Measurements from ENCODE around the gene SLC25A33.
"Not testable (repeated sequence)": the region's sequence is repeated elsewhere in the genome, so short reads cannot be mapped to it uniquely, and the experiment has no call there.

The SLC25A33 gene, protein sequence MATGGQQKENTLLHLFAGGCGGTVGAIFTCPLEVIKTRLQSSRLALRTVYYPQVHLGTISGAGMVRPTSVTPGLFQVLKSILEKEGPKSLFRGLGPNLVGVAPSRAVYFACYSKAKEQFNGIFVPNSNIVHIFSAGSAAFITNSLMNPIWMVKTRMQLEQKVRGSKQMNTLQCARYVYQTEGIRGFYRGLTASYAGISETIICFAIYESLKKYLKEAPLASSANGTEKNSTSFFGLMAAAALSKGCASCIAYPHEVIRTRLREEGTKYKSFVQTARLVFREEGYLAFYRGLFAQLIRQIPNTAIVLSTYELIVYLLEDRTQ

DNA sequence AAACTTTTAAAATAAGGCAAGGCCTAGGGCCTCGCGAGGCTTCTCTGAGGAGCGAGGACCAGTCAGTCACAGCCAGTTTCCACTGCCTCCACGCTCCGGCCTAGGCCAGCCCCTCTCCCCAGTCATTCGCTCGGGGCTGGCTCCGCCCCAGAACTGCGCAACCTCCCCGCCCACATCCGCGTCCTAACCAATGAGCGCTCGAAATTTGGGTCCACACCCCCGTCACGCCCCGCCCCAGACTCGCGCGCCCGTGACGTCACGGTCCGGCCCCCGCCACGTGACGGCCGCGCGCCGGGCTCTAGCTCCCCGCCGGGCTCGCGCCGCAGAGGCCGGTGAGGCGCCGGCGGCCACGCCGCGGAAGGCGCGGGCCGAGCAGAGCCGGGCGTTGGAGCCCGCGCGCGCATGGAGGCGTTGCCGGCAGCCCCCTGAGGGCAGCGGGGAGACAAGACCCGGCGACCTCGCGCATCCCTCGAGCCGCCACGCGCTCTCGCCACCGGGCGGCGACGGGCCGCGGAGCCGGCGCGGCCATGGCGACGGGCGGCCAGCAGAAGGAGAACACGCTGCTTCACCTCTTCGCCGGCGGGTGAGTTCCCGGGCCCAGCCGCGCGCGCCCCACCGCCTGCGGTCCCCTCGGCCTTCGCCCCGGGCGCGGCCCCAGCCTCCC, at the start of gene SLC25A33:
Gene SLC25A33, plus strand, starts transcription at position 301 of the 664 bp plus-strand sequence. Its CDS starts 227 bp downstream, at position 528.
- peak; percentile 99 for DNase-seq

DNA sequence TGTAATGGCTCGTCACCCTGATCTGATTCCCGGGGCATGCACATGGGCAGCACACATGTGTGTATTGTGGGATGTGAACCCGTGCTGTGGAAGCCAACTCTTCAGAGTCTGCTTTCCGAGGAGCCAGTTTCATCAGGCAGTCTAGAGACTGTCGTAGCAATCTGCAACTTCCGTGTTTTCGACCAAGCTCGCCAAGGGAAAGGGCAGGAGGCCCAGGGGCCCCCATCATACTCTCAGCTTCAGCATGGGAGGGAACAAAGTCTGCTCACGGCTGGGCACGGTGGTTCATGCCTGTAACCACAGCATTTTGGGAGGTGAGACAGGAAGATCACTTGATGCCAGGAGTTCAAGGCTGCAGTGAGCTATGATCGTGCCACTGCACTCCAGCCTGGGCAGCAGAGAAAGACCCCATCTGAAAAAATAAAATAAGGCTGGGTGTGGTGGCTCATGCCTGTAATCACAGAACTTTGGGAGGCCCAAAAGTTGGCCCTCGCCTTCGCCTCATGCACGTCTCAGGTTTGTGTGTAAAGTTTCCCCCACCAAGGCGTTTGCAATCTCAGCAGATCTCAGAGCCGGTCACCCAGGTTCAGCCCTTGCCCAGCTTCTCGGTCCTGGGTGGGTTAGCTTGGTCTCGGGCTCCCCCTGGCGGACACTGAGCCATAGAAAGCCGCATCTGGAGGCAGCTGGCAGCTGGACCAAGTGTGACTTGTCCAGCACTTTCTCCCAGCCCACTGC, 48.5 kb upstream of the SLC25A33 start:
- peak; percentile 89 for DNase-seq

DNA sequence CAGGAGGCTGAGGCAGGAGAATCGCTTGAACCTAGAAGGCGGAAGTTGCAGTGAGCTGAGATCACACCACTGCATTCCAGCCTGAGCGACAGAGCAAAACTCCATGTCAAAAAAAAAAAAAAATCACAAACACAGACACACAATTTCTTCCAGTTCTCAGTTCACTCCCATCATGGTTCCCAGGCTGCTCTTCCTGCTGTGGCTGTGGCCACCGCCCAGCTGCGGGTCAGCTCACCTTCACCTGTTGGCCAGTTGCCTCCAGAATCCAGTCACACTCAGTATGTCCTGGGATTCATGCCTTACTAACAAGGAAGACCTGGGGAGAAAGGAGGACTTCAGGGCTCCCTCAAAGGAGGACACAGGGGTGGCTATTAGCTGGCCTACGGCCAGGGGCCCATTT, 45.9 kb upstream of the SLC25A33 start:
- DNase-seq: no peak

DNA sequence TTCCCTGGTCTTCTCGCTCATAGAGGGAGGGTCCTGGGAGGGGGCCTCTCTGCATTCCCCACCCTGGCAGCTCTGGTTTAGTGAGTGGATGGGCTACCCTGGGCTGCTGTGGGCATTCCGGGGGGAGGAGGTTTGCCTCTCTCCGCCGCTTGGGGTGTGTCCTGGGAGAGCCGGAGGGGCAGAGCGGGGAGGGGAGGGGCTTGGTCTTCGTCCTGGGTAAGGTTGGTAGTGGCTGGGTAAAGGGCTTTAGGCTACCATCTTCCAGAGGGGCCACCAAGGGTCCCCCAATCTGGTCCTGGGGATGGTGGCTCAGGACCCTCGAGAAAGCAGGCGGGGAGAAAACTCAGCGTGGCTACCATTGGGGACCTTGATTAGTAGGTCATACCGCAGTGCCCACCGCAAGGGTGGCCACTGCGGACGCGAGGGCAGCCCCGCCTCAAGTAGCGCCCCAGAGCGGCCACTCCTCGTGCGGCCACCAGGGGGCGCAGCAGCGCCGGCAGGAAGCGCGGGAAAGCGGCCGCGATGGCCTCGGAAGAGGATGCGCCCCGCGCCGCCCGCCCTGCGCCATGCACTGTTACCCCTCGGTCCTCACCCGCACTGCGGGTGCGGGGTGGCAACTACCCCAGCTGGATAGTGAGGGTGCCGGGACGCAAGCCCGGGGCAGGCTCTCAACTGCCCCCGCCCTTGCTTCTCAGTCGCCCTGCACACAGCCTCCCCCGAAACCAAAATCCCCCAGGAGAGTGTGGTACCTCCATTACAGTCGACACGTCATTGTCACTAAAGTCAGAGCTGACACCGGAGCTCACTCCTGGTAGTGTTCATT, 44.1 kb upstream of the SLC25A33 start:
- DNase-seq: peak; percentile 79

DNA sequence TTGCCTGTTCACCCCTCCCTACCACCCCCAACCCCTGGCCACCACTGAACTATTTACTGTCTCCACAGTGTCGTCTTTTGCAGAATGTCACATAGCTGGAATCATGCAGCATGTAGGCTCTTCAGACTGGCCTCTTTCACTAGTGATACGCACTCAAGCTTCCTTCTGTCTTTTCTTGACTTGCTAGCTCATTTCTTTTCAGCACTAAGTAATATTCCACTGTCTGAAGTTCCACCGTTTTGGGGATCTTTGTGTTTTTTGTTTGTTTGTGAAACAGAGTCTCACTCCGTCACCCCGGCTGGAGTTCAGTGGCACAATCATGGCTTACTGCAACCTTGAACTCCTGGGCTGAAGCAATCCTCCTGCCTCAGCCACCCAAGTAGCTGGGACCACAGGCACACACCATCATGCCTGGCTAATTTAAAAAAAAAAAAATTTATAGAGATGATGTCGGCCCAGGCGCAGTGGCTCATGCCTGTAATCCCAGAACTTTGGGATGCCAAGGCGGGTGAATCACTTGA, 43.4 kb upstream of the SLC25A33 start:
- DNase-seq: no peak

DNA sequence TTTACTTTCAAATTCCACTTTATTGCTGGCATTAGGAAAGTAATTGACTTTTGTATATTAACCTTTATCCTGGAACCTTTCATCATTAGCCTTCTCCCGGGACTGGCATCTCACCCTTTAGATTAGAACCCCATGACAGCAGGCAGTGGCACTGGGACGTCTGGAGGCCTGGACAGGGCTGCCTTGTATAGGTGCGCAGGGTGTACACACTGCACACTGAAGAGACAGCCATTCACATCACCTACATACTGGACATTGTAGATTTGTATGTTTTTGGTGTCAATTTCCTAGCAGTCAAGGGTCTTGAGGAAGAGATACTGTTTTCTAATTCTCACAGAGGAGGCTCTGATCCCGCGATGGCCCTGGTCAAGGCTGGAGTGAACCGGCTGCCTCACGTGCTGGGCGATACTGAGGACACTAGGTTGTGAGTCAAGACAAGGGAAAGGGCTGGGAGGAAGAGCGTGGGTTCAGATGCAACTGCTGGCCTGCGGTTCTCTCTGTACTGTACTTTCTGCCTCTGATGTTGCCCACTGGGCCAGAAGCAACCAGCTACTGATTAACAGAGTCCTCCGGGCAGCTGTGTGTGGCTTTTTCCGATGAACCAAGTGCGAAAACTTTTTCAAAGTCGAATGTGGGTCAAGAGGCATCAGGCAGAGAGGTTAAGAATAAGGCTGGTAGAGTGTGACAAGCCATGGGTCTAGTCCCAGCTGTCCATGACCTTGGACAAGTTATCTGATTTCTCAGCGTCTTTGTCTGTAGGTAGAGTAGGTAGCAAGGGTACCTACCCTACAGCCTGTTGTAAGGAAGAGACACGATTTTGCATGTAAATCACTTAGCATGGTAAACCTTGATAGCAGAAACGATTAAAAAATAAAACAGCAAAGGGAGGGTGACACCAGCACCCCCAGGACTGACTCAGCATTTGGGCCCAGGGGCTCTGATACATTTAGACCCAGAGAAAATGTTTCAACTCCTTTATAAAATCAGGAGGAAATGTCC, 38.2 kb upstream of the SLC25A33 start:
- no peak for DNase-seq

DNA sequence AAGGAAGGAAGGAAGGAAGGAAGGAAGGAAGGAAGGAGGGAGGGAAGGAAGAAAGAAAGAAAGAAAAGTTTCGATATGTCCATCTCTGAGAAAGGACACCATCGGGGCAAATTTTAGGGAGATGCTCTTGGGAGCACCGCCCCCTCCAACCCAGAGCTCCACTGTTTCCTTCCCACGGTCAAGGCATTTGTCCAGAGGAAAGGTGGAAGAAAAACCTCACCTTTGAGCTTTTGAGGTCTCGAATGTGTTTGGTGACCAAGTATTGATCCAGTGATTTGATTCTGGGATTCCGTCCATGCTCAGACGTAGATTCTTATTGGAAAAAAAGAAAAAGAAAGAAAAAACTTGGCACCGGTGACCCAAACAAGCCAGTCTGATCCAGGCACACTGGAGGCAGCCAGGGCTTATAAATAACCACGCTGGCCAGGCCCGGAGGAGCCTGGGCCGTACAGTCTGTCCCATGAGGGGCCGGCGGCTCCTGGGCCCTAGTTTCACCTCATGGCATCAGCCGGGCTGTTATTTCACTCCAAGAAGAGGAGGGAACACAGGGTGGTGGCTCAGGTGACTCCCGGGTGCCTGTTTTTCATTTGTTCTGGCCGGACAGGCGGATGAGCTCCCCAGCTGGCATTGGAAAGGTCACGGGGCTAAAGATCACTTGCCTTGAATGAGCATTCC, 36.1 kb upstream of the SLC25A33 start:
- DNase-seq: no peak

DNA sequence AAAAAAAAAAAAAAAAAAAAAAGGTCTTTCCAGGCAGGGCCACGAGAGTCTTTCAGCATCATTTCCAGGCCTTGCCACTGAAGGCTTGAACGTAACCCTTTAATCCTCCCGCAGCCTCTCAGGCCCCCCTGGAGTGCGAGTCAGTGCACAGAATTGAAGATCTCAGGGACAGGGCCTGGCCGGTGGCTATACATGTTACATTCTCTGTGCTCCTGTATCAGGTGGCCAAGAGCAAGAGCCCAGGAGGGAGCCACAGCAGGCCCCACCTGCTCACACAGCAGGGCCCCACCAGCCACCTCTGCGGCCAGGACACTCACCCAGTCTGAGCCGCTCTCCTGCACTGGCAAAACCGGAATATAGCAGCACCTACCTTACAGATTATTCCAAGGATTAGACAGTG, 34.1 kb upstream of the SLC25A33 start:
- no peak for DNase-seq

DNA sequence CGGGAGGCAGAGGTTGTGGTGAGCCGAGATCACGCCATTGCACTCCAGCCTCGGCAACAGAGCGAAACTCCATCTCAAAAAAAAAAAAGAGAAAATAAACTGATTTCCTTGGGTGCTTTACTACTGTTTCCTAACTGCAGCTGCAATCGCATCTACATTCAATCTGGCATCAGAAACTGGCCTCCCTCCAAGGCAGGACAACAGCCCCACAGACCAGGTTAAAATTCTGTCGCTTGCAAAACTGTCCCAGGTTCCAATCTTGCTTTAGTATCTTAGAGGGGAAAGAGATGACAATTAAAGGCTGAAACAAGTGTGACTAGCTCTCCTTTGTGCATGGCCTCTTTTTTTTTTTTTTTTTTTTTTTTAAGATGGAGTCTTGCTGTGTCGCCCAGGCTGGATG, 32.4 kb upstream of the SLC25A33 start:
- no peak for DNase-seq

DNA sequence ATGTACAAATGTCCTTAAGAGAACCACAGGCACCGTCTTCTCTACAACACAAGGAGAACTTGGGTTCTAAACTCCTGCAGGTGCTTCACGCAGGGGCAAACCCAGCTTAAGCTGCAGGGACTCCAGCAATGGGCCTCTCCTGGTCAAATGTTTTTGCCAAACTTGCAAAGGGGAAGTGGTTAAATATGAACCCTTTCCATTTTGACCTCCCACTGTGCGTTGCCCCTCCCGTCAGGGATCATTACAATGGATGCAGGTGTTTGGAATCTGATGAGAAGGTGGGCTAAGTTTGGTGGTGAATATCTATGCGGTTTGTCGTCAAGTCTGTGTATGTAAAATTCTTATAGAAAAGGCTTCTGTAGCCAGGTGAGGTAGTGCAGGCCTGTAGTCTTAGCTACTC, 29.1 kb upstream of the SLC25A33 start:
- DNase-seq: no peak

DNA sequence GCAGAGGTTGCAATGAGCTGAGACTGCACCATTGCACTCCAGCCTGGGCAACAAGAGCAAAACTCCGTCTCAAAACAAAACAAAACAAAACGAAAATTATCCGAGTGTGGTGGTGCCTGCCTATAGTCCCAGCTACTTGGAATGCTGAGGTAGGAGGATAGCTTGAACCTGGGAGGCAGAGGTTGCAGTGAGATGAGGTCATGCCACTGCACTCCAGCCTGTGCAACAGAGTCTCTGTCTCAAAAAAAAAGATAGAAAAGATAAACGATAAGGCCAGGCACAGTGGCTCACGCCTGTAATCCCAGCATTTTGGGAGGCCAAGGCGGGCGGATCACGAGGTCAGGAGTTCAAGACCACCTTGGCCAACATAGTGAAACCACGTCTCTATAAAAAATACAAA, 23.7 kb upstream of the SLC25A33 start:
- DNase-seq: not testable (repeated sequence)

DNA sequence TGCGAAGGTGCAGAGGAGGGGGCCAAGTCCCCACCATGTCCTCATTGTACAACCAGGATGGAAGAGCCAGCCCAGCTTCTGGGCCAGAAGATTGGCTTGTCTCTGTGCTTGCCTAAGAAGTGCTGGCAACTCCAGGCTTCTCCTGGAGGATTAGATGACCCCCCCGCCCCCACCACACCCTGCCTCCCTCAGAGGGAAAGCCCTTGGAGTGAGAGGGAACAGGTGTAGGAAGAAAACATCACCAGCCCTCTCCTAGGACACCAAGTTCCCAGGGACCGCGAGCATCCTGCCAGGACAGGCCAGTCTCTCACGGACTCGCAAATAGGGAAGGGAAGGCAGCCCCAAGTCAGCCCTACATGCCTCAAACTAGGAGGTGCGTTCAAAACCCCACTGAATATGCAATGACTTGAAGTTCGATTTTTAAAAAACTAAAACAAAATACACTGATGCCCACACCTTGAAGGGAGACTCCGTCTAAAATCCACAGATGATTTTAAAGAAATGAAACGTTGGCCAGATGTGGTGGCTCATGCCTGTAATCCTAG, 20.7 kb upstream of the SLC25A33 start:
- no peak for DNase-seq

DNA sequence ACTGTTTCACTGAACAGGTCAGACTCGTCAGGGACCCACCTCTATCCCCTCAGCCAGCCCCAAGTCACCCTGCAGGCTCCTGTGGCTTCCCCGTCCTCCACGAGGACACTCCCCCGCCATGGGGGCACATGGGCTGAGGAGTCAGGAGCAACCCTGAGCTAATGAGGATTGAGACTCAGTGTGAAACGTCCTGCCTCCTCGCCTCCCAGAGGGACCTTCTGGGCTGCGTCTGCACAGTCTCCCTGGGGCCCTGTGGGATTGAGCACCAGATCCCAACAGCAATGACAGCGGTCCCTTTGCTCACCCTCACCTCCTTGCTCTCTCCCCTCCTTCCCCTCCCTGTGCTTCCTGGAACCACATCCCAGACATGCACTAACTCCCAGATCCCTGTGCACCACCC, 18.9 kb upstream of the SLC25A33 start:
- DNase-seq: no peak

DNA sequence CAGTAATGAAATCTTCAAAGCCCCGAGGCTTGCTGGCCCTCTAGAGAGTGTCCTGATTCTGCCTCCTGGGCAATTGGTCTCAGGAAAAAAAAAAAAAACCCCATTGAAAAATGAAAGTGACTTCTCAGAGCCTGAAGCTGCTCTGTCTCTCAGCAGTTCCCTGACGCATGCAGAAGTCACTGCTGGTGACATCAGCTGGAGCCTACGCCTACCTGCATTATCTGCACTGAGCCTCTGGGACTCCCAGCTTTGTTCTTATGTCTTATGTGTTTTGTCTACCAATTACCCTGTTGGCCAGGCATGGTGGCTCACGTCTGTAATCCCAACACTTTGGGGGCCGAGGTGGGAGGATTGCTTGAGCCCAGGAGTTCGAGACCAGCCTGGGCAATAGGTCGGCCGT, 10.1 kb upstream of the SLC25A33 start:
- no peak for DNase-seq

DNA sequence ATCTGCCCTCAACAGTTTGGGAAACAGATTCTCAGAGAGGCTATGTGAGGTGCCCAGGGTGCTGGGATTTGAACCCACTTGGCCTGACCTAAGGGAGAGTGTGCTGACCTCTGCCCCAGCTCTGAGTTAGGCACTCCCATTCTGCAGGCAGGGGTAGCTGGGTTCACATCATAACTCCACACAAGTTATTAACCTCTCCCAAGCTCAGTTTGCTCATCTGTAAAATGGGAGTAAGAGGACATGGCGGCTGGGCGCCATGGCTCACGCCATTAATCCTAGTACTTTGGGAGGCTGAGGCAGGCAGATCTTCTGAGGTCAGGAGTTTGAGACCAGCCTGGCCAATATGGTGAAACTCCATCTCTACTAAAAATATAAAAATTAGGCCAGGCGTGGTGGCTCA, 8.9 kb upstream of the SLC25A33 start:
- no peak for DNase-seq

DNA sequence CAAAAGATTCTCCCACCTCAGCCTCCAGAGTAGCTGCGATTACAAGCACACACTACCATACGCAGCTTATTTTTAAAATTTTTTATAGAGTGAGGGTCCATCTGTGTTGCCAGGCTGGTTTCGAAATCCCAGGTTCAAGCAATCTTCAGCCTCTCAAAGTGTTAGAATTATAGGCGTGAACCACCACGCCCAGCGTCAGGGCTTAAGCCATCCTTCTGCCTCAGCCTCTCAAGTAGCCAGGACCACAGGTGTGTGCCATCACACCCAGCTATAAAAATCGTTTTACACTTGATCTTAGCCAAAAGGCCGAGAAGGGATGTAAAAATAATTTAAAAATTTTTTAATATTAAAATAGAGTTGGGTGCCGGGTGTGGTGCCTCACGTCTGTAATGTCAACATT, 4.3 kb upstream of the SLC25A33 start:
- DNase-seq: no peak

DNA sequence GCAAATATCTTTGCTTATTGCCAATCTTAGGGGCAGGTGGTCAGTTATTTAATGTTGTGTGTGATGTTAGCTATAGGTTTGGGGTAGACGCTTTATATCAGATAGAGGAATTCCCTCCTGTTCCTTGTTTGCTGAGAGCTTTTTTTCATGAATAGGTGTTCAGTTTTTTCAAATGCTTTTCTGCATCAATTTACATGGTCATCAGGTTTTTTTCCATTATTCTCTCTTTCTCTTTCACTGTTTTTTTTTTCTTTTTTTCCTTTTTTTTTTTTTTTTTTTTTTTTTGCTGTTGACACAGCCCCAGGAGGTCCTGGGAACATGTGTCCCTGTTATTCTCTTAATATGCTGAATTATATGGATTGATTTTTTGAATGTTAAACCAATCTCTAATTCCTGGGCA, 3.0 kb upstream of the SLC25A33 start:
- no peak for DNase-seq

DNA sequence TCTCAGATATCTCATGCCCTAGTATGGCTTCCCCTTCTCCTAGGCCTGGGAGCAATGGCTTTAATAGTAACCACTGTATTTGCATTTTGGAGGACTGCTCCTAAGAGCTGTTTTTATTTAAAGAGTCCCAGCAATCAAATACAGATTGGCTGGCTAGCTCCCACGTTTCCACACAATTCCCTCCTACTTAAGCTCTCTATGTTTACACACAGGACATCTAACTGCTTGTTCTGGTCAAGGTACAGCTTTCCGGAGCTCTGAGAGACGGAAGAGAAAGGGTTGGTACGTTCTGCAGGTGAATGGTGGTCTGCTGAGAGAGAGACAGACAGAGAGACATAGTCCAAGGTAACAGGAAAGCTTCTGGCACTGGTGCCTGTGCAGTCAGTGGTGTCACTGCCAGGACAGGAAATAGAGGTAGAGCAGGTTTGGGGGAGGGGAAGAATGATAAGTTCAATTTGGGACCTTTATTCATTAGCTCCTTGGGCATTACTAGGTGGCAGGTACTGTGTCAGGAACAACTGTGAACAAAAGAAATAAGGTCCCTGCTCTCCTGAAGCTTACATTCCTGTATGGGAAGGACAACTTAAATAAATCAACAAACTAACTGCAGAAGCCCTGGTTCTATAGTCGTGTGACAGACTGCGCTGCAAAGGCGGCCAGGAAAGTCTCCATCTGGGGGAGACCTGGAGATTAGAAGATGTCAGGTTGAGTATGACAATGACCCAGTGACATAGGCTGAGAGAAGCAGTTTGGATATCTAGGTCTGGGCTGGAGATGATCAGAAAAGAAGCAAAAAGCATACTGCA, 1.2 kb upstream of the SLC25A33 start:
- DNase-seq: no peak

DNA sequence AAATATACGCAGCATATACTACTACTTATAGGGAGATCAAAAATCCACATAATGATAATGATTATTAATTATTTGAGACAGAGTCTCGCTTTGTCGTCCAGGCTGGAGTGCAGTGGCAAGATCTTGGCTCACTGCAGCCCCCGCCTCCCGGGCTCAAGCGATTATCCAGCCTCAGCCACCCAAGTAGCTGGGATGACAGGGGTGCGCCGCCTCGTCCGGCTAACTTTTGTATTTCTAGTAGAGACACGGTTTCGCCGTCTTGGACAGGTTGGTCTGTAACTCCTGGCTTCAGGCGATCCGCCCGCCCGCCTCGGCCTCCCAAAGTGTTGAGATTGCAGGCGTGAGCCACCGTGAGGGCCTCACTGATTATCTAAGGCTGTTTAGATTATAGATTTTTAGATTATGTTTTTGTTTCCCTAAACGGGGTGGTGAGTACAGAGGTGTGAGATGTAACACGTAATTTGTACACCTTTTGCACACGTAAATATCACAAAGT, 548 bp upstream of the SLC25A33 start:
- peak; percentile 8 for DNase-seq
